ENCODE data around the gene PEX11A.

Gene PEX11A

DNA sequence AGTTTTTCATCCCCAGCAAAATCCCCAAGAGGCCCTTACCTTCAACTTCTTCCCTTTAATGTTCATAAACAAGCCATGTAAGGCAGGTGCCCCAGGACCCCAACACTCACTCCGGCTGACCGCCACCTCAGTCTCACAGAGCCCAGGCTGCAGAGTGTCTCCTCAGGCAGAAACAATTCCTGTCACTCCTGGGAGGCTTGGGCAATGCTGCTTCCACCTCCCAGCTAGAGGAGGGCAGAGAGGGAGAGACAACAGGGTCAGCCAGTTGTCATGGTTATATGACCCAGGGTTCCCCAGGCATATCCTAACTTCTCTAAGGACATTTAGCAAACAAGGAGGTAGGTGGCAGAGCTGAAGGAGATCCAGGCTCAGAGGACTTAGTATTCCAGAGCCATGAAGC, 11.3 kb downstream of the PEX11A start, which contains the start of gene PLIN1:
TSS of gene PLIN1 (minus strand) at position 156 of the 400 bp plus-strand sequence. CDS start 1,878 bp downstream, outside the sequence.
- H3K27me3 ChIP-seq (ENCODE audit: control insufficient read depth, insufficient read depth, low read length, poor library complexity, severe bottlenecking) = no peaks in the 10 kb centered on the region
- no peaks in the 10 kb centered on the region for H3K9me3 ChIP-seq (ENCODE audit: control insufficient read depth, low read length)
- no peak within 1 kb of the TSS for H3K4me3 ChIP-seq (ENCODE audit: insufficient read depth, low read depth, low read length)
- peaks cover 4% of the 10 kb centered on the region for H3K4me1 ChIP-seq (ENCODE audit: control insufficient read depth, insufficient read depth, low read length)
- H3K27ac ChIP-seq (ENCODE audit: insufficient read depth, low read depth, low read length, poor library complexity, severe bottlenecking) = no peak within 1 kb of the TSS
- no peaks in the 10 kb centered on the region for H3K36me3 ChIP-seq (ENCODE audit: control insufficient read depth, insufficient read depth, low read length)
- WGBS, 2 experiments = 87 to 93% methylated on average over 2 of the region's 2 CpGs

DNA sequence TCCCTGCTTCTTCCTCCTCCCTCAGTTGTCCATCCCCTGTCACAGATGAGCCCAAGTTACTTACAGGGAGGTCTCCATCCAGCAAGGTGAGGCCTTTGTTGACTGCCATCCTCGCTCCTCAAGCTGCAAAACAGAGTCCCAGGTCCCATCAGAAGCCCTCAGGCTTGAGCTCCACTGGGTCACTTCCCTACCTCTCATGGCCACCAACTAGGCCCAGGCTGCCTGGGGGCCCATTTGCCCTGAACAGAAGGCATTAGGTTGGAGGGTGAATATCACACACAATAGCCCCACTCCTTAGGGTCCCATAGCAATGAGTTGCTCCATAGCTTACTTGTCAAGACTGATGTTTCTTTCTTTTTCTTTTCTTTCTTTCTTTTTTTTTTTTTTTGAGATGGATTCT, 13.2 kb downstream of the PEX11A start:
- Histone ChIP-seq H3K9me3 (ENCODE audit: control insufficient read depth, low read length) (no peaks in the 10 kb centered on the region), H3K4me1 (ENCODE audit: control insufficient read depth, insufficient read depth, low read length) (peaks cover 4% of the 10 kb centered on the region), H3K4me3 (ENCODE audit: insufficient read depth, low read depth, low read length) (no peak overlapping the region), H3K27me3 (ENCODE audit: control insufficient read depth, insufficient read depth, low read length, poor library complexity, severe bottlenecking) (no peaks in the 10 kb centered on the region), H3K27ac (ENCODE audit: insufficient read depth, low read depth, low read length, poor library complexity, severe bottlenecking) (no peak overlapping the region), H3K36me3 (ENCODE audit: control insufficient read depth, insufficient read depth, low read length) (no peaks in the 10 kb centered on the region)
- 81 to 93% methylated on average over 1 of the region's 1 CpG for WGBS, 2 experiments

DNA sequence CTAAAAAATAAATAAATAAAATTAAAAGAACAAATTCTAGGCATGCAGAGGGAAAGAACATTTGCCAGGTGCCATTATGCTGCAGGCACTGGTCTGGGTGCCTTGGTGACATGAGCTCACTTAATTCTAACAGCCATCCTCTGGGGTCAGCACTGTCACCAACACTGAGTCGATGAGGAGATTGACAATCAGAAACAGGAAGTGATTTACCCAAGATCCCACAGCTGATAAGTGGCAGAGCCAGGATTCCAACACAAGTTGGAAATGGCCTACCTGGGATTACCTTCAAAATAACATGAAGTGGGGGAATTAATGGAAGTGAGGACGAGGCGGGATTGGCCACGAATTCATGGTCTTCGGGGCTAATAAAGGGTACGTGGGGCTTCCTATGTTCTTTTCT, 14.9 kb downstream of the PEX11A start:
- Histone ChIP-seq H3K4me1 (ENCODE audit: control insufficient read depth, insufficient read depth, low read length) (peaks cover 4% of the 10 kb centered on the region), H3K27ac (ENCODE audit: insufficient read depth, low read depth, low read length, poor library complexity, severe bottlenecking) (no peak overlapping the region), H3K9me3 (ENCODE audit: control insufficient read depth, low read length) (no peaks in the 10 kb centered on the region), H3K27me3 (ENCODE audit: control insufficient read depth, insufficient read depth, low read length, poor library complexity, severe bottlenecking) (no peaks in the 10 kb centered on the region), H3K36me3 (ENCODE audit: control insufficient read depth, insufficient read depth, low read length) (no peaks in the 10 kb centered on the region), H3K4me3 (ENCODE audit: insufficient read depth, low read depth, low read length) (no peak overlapping the region)
- WGBS, 2 experiments = 69 to 89% methylated on average over 2 to 6 of the region's 6 CpGs

DNA sequence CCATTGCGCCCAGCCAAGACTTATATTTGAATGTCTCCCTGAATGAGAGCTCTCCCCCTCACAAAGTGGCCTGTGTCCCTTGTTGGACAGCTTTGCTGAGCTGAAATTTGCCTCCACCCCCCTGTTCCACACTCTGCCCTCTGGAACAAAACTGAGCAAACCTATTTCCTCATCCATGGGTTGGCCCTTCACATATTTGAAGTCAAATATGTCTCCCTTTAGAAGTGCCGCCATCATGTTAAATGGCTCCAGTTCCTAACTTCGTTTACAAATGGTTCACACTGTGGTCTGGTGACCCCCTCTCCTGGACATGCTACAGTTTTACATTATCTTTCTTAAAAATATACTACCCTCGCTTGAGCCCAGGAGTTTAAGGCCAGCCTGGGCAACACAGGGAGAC, 16.0 kb downstream of the PEX11A start:
- Histone ChIP-seq H3K27me3 (ENCODE audit: control insufficient read depth, insufficient read depth, low read length, poor library complexity, severe bottlenecking) (no peaks in the 10 kb centered on the region), H3K36me3 (ENCODE audit: control insufficient read depth, insufficient read depth, low read length) (no peaks in the 10 kb centered on the region), H3K27ac (ENCODE audit: insufficient read depth, low read depth, low read length, poor library complexity, severe bottlenecking) (no peak overlapping the region), H3K4me1 (ENCODE audit: control insufficient read depth, insufficient read depth, low read length) (peaks cover 4% of the 10 kb centered on the region), H3K4me3 (ENCODE audit: insufficient read depth, low read depth, low read length) (no peak overlapping the region), H3K9me3 (ENCODE audit: control insufficient read depth, low read length) (no peaks in the 10 kb centered on the region)
- 88 to 94% methylated on average over 3 to 4 of the region's 4 CpGs for WGBS, 2 experiments

DNA sequence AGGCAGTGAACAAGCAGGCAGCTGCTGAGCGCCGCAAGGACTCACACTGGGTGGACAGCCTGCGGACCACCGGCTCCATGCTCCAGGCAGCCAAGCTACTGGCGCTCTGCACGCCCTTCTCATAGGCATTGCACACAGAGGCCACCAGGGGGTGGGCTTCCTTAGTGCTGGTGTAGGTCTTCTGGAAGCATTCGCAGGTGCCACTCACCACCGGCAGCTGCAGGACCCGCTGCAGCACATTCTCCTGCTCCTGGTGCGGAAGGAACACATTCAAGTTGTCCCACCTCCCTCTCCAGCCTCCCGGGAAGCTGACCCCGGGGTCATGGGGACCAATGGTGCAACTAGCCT, 17.4 kb downstream of the PEX11A start:
- Histone ChIP-seq H3K36me3 (ENCODE audit: control insufficient read depth, insufficient read depth, low read length) (no peaks in the 10 kb centered on the region), H3K27me3 (ENCODE audit: control insufficient read depth, insufficient read depth, low read length, poor library complexity, severe bottlenecking) (no peaks in the 10 kb centered on the region), H3K27ac (ENCODE audit: insufficient read depth, low read depth, low read length, poor library complexity, severe bottlenecking) (no peak overlapping the region), H3K4me3 (ENCODE audit: insufficient read depth, low read depth, low read length) (no peak overlapping the region), H3K9me3 (ENCODE audit: control insufficient read depth, low read length) (no peaks in the 10 kb centered on the region), H3K4me1 (ENCODE audit: control insufficient read depth, insufficient read depth, low read length) (no peaks in the 10 kb centered on the region)
- WGBS, 2 experiments = 43 to 44% methylated on average over 12 of the region's 12 CpGs

DNA sequence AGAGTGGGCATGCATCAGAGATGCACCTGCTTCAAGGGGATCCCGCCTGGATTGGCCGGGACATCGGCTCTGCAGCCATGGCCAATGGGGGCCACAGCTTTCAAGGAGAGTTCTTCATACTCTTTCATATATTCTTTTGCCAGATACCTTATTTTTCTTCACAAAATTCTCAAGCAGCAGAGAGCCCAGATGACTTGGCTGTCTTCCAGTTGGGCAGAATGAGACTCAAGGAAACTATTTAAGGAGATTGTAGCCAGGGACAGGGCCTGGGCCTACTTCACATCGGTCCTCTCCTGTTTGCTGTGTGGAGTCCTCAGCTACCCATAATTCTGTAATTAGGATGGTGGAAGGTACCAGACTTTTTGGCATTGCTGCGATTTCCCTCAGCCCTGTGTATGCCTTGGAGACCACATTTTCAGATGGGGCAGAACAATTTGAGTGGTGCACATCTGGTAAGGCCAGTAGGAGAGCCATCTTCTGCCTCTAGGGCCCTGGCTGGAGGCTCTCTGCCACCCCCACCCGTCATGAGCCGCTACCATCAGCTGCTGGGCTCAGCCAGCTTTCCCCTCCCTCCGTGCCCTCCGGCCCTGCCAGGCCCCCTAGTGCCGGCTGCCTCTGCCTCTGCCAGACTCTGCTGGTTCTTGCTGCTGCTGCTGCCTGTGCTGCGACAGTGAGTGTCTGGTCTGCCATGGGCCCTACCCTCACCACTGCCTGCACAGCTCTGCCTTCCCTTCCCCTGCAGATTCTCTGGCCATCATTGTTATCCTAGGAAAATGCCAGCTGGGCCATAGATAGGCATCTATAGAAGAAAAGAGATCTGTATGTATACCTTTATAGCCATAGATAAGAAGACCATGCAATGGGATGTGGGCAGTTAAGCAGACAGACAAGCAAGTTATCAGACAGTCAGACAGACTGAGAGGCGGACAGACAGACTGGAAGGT, 18.1 kb downstream of the PEX11A start:
- WGBS, 2 experiments = 77 to 78% methylated on average over 12 of the region's 12 CpGs
- H3K27me3 ChIP-seq (ENCODE audit: control insufficient read depth, insufficient read depth, low read length, poor library complexity, severe bottlenecking) = peaks cover 2% of the 10 kb centered on the region
- H3K36me3 ChIP-seq (ENCODE audit: control insufficient read depth, insufficient read depth, low read length) = no peaks in the 10 kb centered on the region
- no peaks in the 10 kb centered on the region for H3K9me3 ChIP-seq (ENCODE audit: control insufficient read depth, low read length)
- no peaks in the 10 kb centered on the region for H3K4me1 ChIP-seq (ENCODE audit: control insufficient read depth, insufficient read depth, low read length)
- no peak overlapping the region for H3K27ac ChIP-seq (ENCODE audit: insufficient read depth, low read depth, low read length, poor library complexity, severe bottlenecking)
- no peak overlapping the region for H3K4me3 ChIP-seq (ENCODE audit: insufficient read depth, low read depth, low read length)

DNA sequence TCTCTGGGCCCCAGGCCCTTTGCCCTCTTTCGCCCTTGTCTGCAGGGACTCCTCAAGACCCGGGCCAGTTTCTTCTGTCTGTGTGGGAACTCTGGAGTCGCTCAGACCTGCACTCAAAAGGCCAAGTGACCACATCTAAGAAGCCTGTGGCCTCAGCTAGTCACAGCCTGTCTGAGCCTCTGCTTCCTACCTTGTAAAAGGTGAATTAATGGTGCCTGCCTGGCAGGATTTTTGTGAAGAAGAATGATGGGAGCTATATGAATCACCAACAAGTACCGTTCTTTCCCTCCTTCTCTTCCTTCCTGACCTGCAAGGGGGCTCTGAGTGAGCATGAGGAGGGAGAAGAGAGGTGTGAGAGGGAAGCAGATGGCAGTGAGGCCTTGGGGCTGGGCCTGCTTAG, 18.9 kb downstream of the PEX11A start:
- Histone ChIP-seq H3K4me1 (ENCODE audit: control insufficient read depth, insufficient read depth, low read length) (no peaks in the 10 kb centered on the region), H3K4me3 (ENCODE audit: insufficient read depth, low read depth, low read length) (no peak overlapping the region), H3K9me3 (ENCODE audit: control insufficient read depth, low read length) (no peaks in the 10 kb centered on the region), H3K27ac (ENCODE audit: insufficient read depth, low read depth, low read length, poor library complexity, severe bottlenecking) (no peak overlapping the region), H3K36me3 (ENCODE audit: control insufficient read depth, insufficient read depth, low read length) (no peaks in the 10 kb centered on the region), H3K27me3 (ENCODE audit: control insufficient read depth, insufficient read depth, low read length, poor library complexity, severe bottlenecking) (peaks cover 9% of the 10 kb centered on the region)
- 73% methylated on average over 4 of the region's 4 CpGs for WGBS, 2 experiments

DNA sequence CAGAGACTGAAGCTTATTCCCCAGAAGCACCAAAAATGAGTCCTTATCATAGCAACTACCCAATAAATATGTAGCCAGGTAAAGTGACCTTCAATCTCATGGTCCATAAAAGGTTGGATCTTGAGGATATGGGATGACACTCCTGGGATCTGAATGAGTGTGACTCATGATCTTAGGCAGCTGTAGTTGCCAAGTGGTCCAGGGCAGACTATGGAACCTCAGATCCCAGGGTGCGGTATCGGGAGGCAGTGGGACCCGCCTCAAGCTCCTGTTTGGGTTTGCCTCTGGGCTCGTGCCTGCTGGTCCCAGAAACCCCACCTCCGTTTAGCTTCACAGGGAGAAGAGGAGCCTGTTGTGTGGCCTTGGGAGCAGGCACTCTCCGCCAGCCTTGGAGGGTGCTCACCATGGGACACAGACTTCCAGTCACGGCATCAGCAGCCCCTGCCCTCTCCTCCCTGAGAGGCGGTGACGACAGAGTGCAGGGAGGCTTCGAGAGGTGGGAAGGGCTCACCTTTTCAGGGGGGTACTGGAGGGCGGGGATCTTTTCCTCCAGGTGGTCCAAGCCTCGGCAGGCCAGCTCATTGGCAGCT, 19.5 kb downstream of the PEX11A start:
- H3K36me3 ChIP-seq (ENCODE audit: control insufficient read depth, insufficient read depth, low read length) = no peaks in the 10 kb centered on the region

DNA sequence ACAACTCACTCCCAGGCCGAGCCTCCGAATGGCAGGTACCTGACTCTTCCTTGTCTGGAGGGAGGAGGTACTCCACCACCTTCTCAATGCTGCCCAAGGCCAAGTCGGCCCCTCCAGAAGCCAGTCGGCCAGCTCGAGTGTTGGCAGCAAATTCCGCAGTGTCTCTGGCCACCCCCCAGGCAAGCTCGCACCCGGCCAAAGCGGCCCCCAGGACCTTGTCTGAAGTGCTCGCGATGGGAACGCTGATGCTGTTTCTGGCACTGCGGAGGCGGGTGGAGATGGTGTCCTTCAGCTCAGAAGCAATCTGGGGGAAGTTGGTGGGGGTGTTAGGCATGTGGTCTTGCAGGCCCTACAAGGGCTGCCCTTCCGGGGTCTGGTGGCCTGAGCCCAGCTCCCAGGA, 20.6 kb downstream of the PEX11A start:
- Histone ChIP-seq H3K4me1 (ENCODE audit: control insufficient read depth, insufficient read depth, low read length) (peaks cover 5% of the 10 kb centered on the region), H3K27me3 (ENCODE audit: control insufficient read depth, insufficient read depth, low read length, poor library complexity, severe bottlenecking) (peaks cover 25% of the 10 kb centered on the region), H3K4me3 (ENCODE audit: insufficient read depth, low read depth, low read length) (no peak overlapping the region), H3K36me3 (ENCODE audit: control insufficient read depth, insufficient read depth, low read length) (no peaks in the 10 kb centered on the region), H3K27ac (ENCODE audit: insufficient read depth, low read depth, low read length, poor library complexity, severe bottlenecking) (no peak overlapping the region), H3K9me3 (ENCODE audit: control insufficient read depth, low read length) (no peaks in the 10 kb centered on the region)
- WGBS, 2 experiments = 92 to 94% methylated on average over 15 of the region's 15 CpGs

More for the DNA sequence above, 19.5 kb downstream of the PEX11A start:
- H3K27ac ChIP-seq (ENCODE audit: insufficient read depth, low read depth, low read length, poor library complexity, severe bottlenecking) = no peak overlapping the region
- H3K27me3 ChIP-seq (ENCODE audit: control insufficient read depth, insufficient read depth, low read length, poor library complexity, severe bottlenecking) = peaks cover 15% of the 10 kb centered on the region
- no peaks in the 10 kb centered on the region for H3K4me1 ChIP-seq (ENCODE audit: control insufficient read depth, insufficient read depth, low read length)
- no peaks in the 10 kb centered on the region for H3K9me3 ChIP-seq (ENCODE audit: control insufficient read depth, low read length)
- H3K4me3 ChIP-seq (ENCODE audit: insufficient read depth, low read depth, low read length) = no peak overlapping the region
- WGBS, 2 experiments = 84 to 89% methylated on average over 12 of the region's 12 CpGs

DNA sequence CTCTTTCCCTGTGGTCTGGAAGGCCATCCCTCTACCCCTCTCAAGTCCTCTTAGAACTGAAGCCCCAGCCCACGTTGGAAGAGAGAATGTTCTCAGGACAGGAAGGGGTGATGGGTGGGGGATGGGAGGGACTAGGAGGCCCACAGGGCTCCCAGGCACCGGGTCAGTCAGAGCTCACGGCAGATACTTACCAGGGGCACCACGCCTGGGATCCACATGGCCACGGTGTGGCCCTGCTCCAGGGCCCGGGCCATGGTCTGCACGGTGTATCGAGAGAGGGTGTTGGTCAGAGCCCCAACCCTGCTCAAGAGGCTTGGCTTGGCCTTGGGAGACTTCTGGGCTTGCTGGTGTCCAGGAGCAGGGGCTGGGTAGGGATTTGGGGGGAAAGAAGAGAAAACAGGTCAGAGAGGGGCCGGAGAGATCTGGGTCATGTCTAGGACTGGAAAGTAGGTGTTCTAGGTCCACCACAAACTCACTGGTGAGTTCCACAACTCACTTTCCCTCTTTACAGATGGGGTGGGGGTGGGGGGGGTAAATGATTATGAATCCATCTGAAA, 21.2 kb downstream of the PEX11A start:
- no peaks in the 10 kb centered on the region for H3K36me3 ChIP-seq (ENCODE audit: control insufficient read depth, insufficient read depth, low read length)
- peaks cover 30% of the 10 kb centered on the region for H3K27me3 ChIP-seq (ENCODE audit: control insufficient read depth, insufficient read depth, low read length, poor library complexity, severe bottlenecking)
- WGBS, 2 experiments = 88 to 92% methylated on average over 8 of the region's 9 CpGs
- H3K4me1 ChIP-seq (ENCODE audit: control insufficient read depth, insufficient read depth, low read length) = peaks cover 11% of the 10 kb centered on the region
- H3K9me3 ChIP-seq (ENCODE audit: control insufficient read depth, low read length) = no peaks in the 10 kb centered on the region
- no peak overlapping the region for H3K27ac ChIP-seq (ENCODE audit: insufficient read depth, low read depth, low read length, poor library complexity, severe bottlenecking)
- no peak overlapping the region for H3K4me3 ChIP-seq (ENCODE audit: insufficient read depth, low read depth, low read length)

All from ectodermal cell (in vitro differentiated cells).